Testis (tissue), 2 donors: ENCODE data around the gene FAM8A1.

Experiments
- POLR2A ChIP-seq: fragments of 450-650 bp; IDR thresholded peaks from one replicate; pipeline ENCODE4 v1.6.1; 2017; ENCODE audit warnings: antibody characterized with exemption, mild to moderate bottlenecking, moderate library complexity
- TF ChIP-seq, protein P1 (sequence below), 3 experiments: fragments of 450-650 bp in 2 of 3; fragments of 200-600 bp in 1 of 3; sonication (generic) in 1 of 3; IDR thresholded peaks; one replicate each; pipeline ENCODE4 v1.5.1; 2016 to 2019; ENCODE audit warnings: antibody characterized with exemption in 3 of 3, mild to moderate bottlenecking in 2 of 3, moderate library complexity in 1 of 3

DNA sequence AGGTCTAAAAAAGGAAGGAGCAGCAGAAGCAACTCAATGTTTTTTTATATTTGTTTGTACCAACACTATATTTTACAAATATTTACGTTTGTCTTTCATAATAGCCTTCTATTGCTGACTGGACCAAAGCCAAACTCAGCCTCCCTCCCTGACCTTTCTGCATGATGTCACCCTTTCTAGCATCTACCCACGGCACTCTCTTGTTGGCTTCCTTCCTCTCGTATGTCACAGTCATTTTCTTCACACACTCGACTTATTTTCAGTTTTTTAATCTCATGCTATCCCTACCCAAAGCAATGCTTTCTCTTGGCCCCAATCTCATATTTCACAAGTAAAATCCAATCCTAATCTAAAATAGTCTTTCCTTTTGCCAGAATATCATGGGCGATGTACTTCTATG lies 16.3 kb upstream of the FAM8A1 start:
- TF ChIP-seq, protein P1, sequence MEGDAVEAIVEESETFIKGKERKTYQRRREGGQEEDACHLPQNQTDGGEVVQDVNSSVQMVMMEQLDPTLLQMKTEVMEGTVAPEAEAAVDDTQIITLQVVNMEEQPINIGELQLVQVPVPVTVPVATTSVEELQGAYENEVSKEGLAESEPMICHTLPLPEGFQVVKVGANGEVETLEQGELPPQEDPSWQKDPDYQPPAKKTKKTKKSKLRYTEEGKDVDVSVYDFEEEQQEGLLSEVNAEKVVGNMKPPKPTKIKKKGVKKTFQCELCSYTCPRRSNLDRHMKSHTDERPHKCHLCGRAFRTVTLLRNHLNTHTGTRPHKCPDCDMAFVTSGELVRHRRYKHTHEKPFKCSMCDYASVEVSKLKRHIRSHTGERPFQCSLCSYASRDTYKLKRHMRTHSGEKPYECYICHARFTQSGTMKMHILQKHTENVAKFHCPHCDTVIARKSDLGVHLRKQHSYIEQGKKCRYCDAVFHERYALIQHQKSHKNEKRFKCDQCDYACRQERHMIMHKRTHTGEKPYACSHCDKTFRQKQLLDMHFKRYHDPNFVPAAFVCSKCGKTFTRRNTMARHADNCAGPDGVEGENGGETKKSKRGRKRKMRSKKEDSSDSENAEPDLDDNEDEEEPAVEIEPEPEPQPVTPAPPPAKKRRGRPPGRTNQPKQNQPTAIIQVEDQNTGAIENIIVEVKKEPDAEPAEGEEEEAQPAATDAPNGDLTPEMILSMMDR (IDR thresholded peaks at IDR 0.05): no peak
- TF ChIP-seq POLR2A: no peak
